ENCODE results near the gene TEX14. TPM values are rescaled to one million over a fixed set of nuclear protein-coding genes. Genes with fewer than 3 reads are reported as not detected.

Gene TEX14
- total and polyA plus RNA-seq, 10 of the 15 experiments (the other 5 are each of a cell fraction or from before 2014, with no cell fraction given) = 0.15 to 1.3 (median 0.66) TPM

- Histone ChIP-seq H2AFZ (ENCODE audit: control insufficient read depth, low read depth, low read length) (no peak overlapping the region), H4K20me1 (ENCODE audit: control insufficient read depth, insufficient read depth) (no peaks in the 10 kb centered on the region), H3K4me2 (ENCODE audit: control insufficient read depth, insufficient read depth) (no peak overlapping the region), H3K4me1 (ENCODE audit: control insufficient read depth, insufficient read depth, low read length) (no peaks in the 10 kb centered on the region), H3K9me3 (replicated peaks; ENCODE audit: control insufficient read depth, insufficient read depth, low read length) (no peaks in the 10 kb centered on the region), H3K27ac (ENCODE audit: control insufficient read depth, insufficient read depth) (no peak overlapping the region), H3K79me2 (ENCODE audit: control insufficient read depth, insufficient read depth, low read length) (no peaks in the 10 kb centered on the region), H3K36me3 (ENCODE audit: control insufficient read depth in 2 of 2, insufficient read depth in 2 of 2, low read length in 1 of 2) (no peaks in the 10 kb centered on the region), H3K27me3 (replicated peaks in 1 of 2; ENCODE audit: control insufficient read depth in 2 of 2, insufficient read depth in 2 of 2, low read length in 1 of 2) (no peaks in the 10 kb centered on the region), H3K4me3 (no peak overlapping the region), H3K9ac (ENCODE audit: control insufficient read depth, insufficient read depth, low read length) (no peak overlapping the region)
- intact Hi-C loops (cut with micrococcal nuclease; ENCODE audit: unreplicated experiment) (loop anchor here (5.0 kb wide), 1 partner anchor 47 kb away; no protein-coding TSS in a partner anchor), in situ Hi-C loops (cut with MboI) (no loop called here)
- ChIA-PET RAD21 (ENCODE audit: unreplicated experiment) (interaction anchor here (1.7 kb wide), 1 partner anchor 29 kb away, joined by 5 read pairs; no protein-coding TSS in a partner anchor), CTCF (no interaction called here), SMC1A (ENCODE audit: uncharacterized antibody, unreplicated experiment) (interaction anchor here (1.0 to 3.3 kb wide), 4 partner anchors 11 to 83 kb away, joined by 3 to 15 read pairs (median 4); no protein-coding TSS in a partner anchor), POLR2A (interaction anchor here (1.6 kb wide), 1 partner anchor 20 kb away, joined by 6 read pairs; no protein-coding TSS in a partner anchor)
- FAIRE-seq = no peak
- WGBS (ENCODE audit: insufficient coverage, insufficient replicate concordance, low lambda C conversion rate, missing lambda C conversion rate) = 74% methylated on average over 4 of the region's 4 CpGs
- BruUV-seq (replicated peaks) = no TSS peak
- DNase-seq (ENCODE audit: low read depth, low spot score) = no peak
- ATAC-seq = no peak
- TF ChIP-seq E2F8 (IDR thresholded peaks at IDR 0.05; ENCODE audit: low read depth, partially characterized antibody) = no peak
- no peak for TF ChIP-seq CBX3 (IDR thresholded peaks at IDR 0.05; ENCODE audit: borderline replicate concordance, low read depth)
- no peak for TF ChIP-seq YBX1 (IDR thresholded peaks at IDR 0.05)
- no peak for TF ChIP-seq ZBTB11 (CRISPR knock-in tag; IDR thresholded peaks at IDR 0.05)
- TF ChIP-seq PRDM15 (CRISPR knock-in tag; IDR thresholded peaks at IDR 0.05) = no peak
- TF ChIP-seq IKZF2 (IDR thresholded peaks at IDR 0.05) = no peak
- no peak for TF ChIP-seq EED (IDR thresholded peaks at IDR 0.05; ENCODE audit: low read depth)
- TF ChIP-seq BMI1 (IDR thresholded peaks at IDR 0.05; ENCODE audit: borderline replicate concordance) = no peak
- TF ChIP-seq MYB (IDR thresholded peaks at IDR 0.05; ENCODE audit: borderline replicate concordance, low read depth, low read length) = no peak
- TF ChIP-seq PAX5 (IDR thresholded peaks at IDR 0.05; ENCODE audit: borderline replicate concordance, low read depth, low read length) = no peak
- no peak for TF ChIP-seq ASH2L (IDR thresholded peaks at IDR 0.05; ENCODE audit: borderline replicate concordance, low read depth)
Observed at GRCh38 chr17:58660621-58661020, 31.2 kb downstream of the TEX14 start.

Measured in GM12878 (cell line).